Measurements from ENCODE around the gene P2RX7. TPM values are rescaled to one million over a fixed set of nuclear protein-coding genes. Genes with fewer than 3 reads are reported as not detected.

P2RX7 gene
- total RNA-seq, 1 donor from 2014 or later: 0.47 TPM

DNA sequence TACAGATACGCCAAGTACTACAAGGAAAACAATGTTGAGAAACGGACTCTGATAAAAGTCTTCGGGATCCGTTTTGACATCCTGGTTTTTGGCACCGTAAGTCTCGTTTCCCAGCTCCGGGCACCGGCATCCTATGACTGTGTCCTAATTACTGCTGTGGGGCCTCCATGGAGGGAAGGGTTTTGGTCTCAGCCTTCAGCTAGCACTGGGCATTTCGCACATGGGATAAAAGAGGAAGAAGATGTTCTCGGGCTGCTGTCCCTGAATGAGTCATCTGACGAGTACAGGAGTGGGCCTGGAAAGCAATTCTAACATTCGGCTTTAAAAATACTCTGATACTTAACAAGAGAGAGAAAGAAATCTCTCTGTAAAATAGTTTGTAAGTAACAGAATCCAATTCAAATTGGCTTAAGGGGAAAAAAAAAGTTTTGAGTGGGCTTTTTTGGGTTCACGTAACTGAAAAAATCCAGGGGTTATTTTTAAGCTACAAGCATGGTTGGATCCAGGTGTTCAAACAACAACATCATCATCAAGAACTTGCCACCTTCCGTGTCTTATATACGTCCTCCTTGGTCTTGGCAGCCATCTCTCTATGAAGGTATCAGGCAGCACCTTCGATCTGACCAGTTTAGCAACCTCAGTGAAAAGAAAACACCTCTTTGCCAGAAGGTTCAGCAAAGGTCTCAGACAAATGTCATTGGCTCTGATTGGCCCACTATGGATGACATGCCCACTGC lies 42.9 kb downstream of the P2RX7 start:
- TF ChIP-seq, protein P1, sequence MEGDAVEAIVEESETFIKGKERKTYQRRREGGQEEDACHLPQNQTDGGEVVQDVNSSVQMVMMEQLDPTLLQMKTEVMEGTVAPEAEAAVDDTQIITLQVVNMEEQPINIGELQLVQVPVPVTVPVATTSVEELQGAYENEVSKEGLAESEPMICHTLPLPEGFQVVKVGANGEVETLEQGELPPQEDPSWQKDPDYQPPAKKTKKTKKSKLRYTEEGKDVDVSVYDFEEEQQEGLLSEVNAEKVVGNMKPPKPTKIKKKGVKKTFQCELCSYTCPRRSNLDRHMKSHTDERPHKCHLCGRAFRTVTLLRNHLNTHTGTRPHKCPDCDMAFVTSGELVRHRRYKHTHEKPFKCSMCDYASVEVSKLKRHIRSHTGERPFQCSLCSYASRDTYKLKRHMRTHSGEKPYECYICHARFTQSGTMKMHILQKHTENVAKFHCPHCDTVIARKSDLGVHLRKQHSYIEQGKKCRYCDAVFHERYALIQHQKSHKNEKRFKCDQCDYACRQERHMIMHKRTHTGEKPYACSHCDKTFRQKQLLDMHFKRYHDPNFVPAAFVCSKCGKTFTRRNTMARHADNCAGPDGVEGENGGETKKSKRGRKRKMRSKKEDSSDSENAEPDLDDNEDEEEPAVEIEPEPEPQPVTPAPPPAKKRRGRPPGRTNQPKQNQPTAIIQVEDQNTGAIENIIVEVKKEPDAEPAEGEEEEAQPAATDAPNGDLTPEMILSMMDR (IDR thresholded peaks at IDR 0.05): no peak
- no peak overlapping the region for H3K27ac Mint-ChIP-seq (ENCODE audit: unreplicated experiment)
- no peak for DNase-seq (ENCODE audit: low spot score)
- H3K4me3 Mint-ChIP-seq (ENCODE audit: unreplicated experiment): no peak overlapping the region
- H3K27me3 Mint-ChIP-seq (ENCODE audit: low read depth): no peaks in the 10 kb centered on the region
- H3K36me3 Mint-ChIP-seq (ENCODE audit: low read depth): no peaks in the 10 kb centered on the region
- peaks cover 14% of the 10 kb centered on the region for H3K4me1 Mint-ChIP-seq (ENCODE audit: low read depth)
- H3K9me3 Mint-ChIP-seq (ENCODE audit: low read depth): no peaks in the 10 kb centered on the region

DNA sequence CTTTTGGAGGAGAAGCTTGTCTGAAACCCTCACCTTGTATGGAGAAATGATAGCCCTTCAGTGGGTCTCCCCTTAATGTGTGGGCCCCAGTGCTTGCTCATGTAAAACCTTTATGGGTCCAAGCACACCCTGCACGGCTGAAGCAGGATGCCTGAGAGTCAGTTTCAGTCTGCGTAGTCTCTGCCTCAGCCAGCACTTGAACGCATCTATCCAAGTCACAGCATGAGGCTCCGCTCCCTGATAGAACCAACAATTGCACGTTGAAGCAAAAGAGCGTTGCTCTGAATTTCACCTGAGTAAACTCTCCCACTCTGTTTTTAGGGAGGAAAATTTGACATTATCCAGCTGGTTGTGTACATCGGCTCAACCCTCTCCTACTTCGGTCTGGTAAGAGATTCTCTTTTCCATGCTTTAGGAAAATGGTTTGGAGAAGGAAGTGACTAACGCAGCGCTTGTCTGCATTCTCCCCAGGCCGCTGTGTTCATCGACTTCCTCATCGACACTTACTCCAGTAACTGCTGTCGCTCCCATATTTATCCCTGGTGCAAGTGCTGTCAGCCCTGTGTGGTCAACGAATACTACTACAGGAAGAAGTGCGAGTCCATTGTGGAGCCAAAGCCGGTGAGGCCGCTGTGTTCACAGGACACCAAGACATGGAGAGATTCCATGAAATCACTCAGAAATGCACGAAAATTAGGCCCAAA lies 44.3 kb downstream of the P2RX7 start:
- TF ChIP-seq, protein P1 (IDR thresholded peaks at IDR 0.05): no peak
- Mint-ChIP-seq H3K27ac (ENCODE audit: unreplicated experiment) (no peak overlapping the region), H3K36me3 (ENCODE audit: low read depth) (no peaks in the 10 kb centered on the region), H3K9me3 (ENCODE audit: low read depth) (no peaks in the 10 kb centered on the region), H3K4me1 (ENCODE audit: low read depth) (peaks cover 11% of the 10 kb centered on the region), H3K27me3 (ENCODE audit: low read depth) (no peaks in the 10 kb centered on the region), H3K4me3 (ENCODE audit: unreplicated experiment) (no peak overlapping the region)
- DNase-seq (ENCODE audit: low spot score): no peak

DNA sequence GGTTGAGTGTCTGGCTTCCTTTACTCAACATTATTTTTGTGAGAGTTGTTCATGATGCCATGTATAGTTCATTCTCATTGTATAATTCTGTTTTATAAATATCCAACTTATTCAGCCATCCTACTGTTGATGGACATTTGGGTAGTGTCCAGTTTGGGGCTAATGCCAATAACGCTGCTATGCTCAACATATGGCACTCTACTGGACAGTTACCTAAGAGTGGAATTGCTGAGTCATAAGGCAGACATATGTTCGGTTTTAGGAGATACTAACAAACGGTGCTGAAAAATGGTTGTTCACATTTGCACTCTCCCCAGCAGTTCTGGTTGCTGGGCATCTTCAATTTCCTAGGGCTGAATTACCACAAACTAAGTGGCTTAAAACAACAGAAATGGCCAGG lies 48.5 kb downstream of the P2RX7 start:
- no peak overlapping the region for H3K4me3 Mint-ChIP-seq (ENCODE audit: unreplicated experiment)
- H3K27me3 Mint-ChIP-seq (ENCODE audit: low read depth): no peaks in the 10 kb centered on the region
- no peaks in the 10 kb centered on the region for H3K9me3 Mint-ChIP-seq (ENCODE audit: low read depth)
- DNase-seq (ENCODE audit: low spot score): no peak
- H3K4me1 Mint-ChIP-seq (ENCODE audit: low read depth): peaks cover 3% of the 10 kb centered on the region
- peak overlapping the region; percentile 51 for H3K27ac Mint-ChIP-seq (ENCODE audit: unreplicated experiment)
- TF ChIP-seq, protein P1 (IDR thresholded peaks at IDR 0.05): no peak
- H3K36me3 Mint-ChIP-seq (ENCODE audit: low read depth): no peaks in the 10 kb centered on the region

DNA sequence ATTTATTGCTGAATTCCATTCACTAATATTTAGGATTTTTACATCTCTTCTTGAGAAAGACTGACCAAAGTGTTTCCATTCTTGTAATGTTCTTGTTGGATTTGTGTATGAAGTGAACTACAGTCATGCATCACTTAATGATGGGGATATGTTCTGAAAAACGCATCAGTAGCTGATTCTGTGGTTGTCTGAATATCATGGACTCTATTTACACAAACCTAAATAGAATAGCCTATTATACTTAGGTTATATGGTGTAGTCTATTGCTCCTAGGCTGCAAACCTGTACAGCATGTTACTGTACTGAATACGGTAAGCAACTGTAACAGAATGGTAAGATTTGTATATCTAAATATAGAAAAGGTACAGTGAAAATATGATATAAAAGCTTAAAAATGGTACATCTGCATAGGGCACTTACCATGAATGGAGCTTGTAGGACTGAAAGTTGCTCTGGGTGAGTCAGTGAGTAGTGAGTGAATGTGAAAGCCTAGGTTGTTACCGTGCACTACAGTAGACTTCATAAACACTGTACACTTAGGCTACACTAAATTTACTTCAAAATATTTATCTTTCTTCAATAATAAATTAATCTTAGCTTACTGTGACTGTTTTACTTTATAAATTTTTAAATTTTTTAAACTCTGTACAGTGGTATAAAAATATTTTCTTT lies 49.7 kb downstream of the P2RX7 start:
- H3K9me3 Mint-ChIP-seq (ENCODE audit: low read depth): no peaks in the 10 kb centered on the region
- H3K4me1 Mint-ChIP-seq (ENCODE audit: low read depth): peaks cover 3% of the 10 kb centered on the region
- H3K27ac Mint-ChIP-seq (ENCODE audit: unreplicated experiment): no peak overlapping the region
- DNase-seq (ENCODE audit: low spot score): no peak
- H3K27me3 Mint-ChIP-seq (ENCODE audit: low read depth): no peaks in the 10 kb centered on the region
- H3K4me3 Mint-ChIP-seq (ENCODE audit: unreplicated experiment): no peak overlapping the region
- TF ChIP-seq, protein P1 (IDR thresholded peaks at IDR 0.05): no peak
- no peaks in the 10 kb centered on the region for H3K36me3 Mint-ChIP-seq (ENCODE audit: low read depth)

DNA sequence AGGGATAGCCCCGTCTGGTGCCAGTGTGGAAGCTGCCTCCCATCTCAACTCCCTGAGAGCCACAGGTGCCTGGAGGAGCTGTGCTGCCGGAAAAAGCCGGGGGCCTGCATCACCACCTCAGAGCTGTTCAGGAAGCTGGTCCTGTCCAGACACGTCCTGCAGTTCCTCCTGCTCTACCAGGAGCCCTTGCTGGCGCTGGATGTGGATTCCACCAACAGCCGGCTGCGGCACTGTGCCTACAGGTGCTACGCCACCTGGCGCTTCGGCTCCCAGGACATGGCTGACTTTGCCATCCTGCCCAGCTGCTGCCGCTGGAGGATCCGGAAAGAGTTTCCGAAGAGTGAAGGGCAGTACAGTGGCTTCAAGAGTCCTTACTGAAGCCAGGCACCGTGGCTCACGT lies 51.7 kb downstream of the P2RX7 start:
- Mint-ChIP-seq H3K27me3 (ENCODE audit: low read depth) (no peaks in the 10 kb centered on the region), H3K9me3 (ENCODE audit: low read depth) (no peaks in the 10 kb centered on the region), H3K4me1 (ENCODE audit: low read depth) (peaks cover 9% of the 10 kb centered on the region), H3K27ac (ENCODE audit: unreplicated experiment) (no peak overlapping the region), H3K4me3 (ENCODE audit: unreplicated experiment) (no peak overlapping the region), H3K36me3 (ENCODE audit: low read depth) (no peaks in the 10 kb centered on the region)
- TF ChIP-seq, protein P1 (IDR thresholded peaks at IDR 0.05): no peak
- DNase-seq (ENCODE audit: low spot score): no peak

Measured in chondrocyte (in vitro differentiated cells).